CD14-positive monocyte (primary cell): ENCODE data around the gene SLC22A13. TPM values are rescaled to one million over a fixed set of nuclear protein-coding genes. Genes with fewer than 3 reads are reported as not detected.

Source experiments
- DNase-seq, 3 donors: peaks; one replicate each; pipeline ENCODE4 v3.0.0-alpha.2; 2011 to 2022
- H2AFZ ChIP-seq: 2 replicates; pipeline ENCODE4 v1.6.0; 2012; ENCODE audit warnings: mild to moderate bottlenecking, low read depth, low read length, inconsistent platforms; ENCODE audit not compliant: insufficient read depth, poor library complexity, severe bottlenecking
- H3K27ac ChIP-seq, 2 donors: 1 replicate in 1 of 2; 2 replicates in 1 of 2; pipeline ENCODE4 v1.5.1; 2012 to 2013; ENCODE audit warnings: low read length in 2 of 2, control low read depth in 1 of 2, inconsistent platforms in 1 of 2, low read depth in 1 of 2, mild to moderate bottlenecking in 1 of 2
- H3K27me3 ChIP-seq, 2 donors: one replicate each; pipeline versions ENCODE4 v1.6.0 to v1.6.1; 2011 to 2013; ENCODE audit warnings: low read length in 2 of 2; ENCODE audit not compliant: control insufficient read depth in 2 of 2, insufficient read depth in 2 of 2
- H3K36me3 ChIP-seq, 2 donors: replicated peaks in 1 of 2; 1 replicate in 1 of 2; 2 replicates in 1 of 2; pipeline versions ENCODE4 v1.5.1 to v1.6.1; 2012 to 2013; ENCODE audit warnings: low read length in 2 of 2, control low read depth in 1 of 2, inconsistent platforms in 1 of 2, mild to moderate bottlenecking in 1 of 2; ENCODE audit not compliant: insufficient read depth in 2 of 2, control insufficient read depth in 1 of 2
- H3K4me1 ChIP-seq, 2 donors: 1 replicate in 1 of 2; 2 replicates in 1 of 2; pipeline versions ENCODE4 v1.5.1 to v1.6.1; 2012 to 2013; ENCODE audit warnings: low read length in 2 of 2, control low read depth in 1 of 2, inconsistent platforms in 1 of 2, mild to moderate bottlenecking in 1 of 2, moderate library complexity in 1 of 2; ENCODE audit not compliant: insufficient read depth in 2 of 2, control insufficient read depth in 1 of 2
- H3K4me2 ChIP-seq: replicated peaks from 2 replicates; pipeline ENCODE3; 2012; ENCODE audit warnings: low read length, moderate library complexity, mild to moderate bottlenecking; ENCODE audit not compliant: poor library complexity, severe bottlenecking; ENCODE audit errors: extremely low read depth
- H3K4me3 ChIP-seq, 3 experiments: fragments of 200-600 bp in 1 of 3; sonication (generic) in 1 of 3; replicated peaks in 1 of 3; 1 replicate in 2 of 3; 2 replicates in 1 of 3; pipeline ENCODE4 v1.5.1; 2011 to 2013; ENCODE audit warnings: low read length in 3 of 3, mild to moderate bottlenecking in 3 of 3, control low read depth in 2 of 3, low read depth in 2 of 3, inconsistent platforms in 1 of 3, moderate library complexity in 1 of 3
- H3K79me2 ChIP-seq: 2 replicates; pipeline ENCODE4 v1.6.0; 2012; ENCODE audit warnings: mild to moderate bottlenecking, control low read depth, inconsistent platforms, low read length, moderate library complexity; ENCODE audit not compliant: insufficient read depth
- H3K9ac ChIP-seq: 2 replicates; pipeline ENCODE4 v1.6.0; 2017; ENCODE audit warnings: low read length, mild to moderate bottlenecking; ENCODE audit not compliant: insufficient read depth, poor library complexity, severe bottlenecking
- H3K9me3 ChIP-seq, 2 donors: replicated peaks in 1 of 2; 1 replicate in 1 of 2; 2 replicates in 1 of 2; pipeline versions ENCODE4 v1.5.1 to v1.6.1; 2012 to 2013; ENCODE audit warnings: low read length in 2 of 2, control low read depth in 1 of 2; ENCODE audit not compliant: control insufficient read depth in 1 of 2, insufficient read depth in 1 of 2
- H4K20me1 ChIP-seq: 2 replicates; pipeline ENCODE4 v1.6.0; 2012; ENCODE audit warnings: mild to moderate bottlenecking, low read length, control low read depth, moderate library complexity; ENCODE audit not compliant: insufficient read depth
- H3K27ac Mint-ChIP-seq, 7 donors: one replicate each; pipeline ENCODE4 v1.8.0; 2020; ENCODE audit warnings: mild to moderate bottlenecking in 7 of 7, mixed read lengths in 7 of 7, moderate library complexity in 6 of 7, inconsistent platforms in 2 of 7
- H3K27me3 Mint-ChIP-seq, 3 donors: one replicate each; pipeline ENCODE4 v1.8.0; 2021 to 2022; ENCODE audit warnings: low read depth in 3 of 3, mild to moderate bottlenecking in 3 of 3, mixed read lengths in 3 of 3, moderate library complexity in 3 of 3, inconsistent platforms in 1 of 3
- H3K36me3 Mint-ChIP-seq, 2 donors: one replicate each; pipeline ENCODE4 v1.8.0; 2020; ENCODE audit warnings: mixed read lengths in 2 of 2, inconsistent platforms in 1 of 2, mild to moderate bottlenecking in 1 of 2
- H3K4me1 Mint-ChIP-seq: one replicate; pipeline ENCODE4 v1.8.0; 2020; ENCODE audit warnings: mild to moderate bottlenecking, mixed read lengths
- H3K4me3 Mint-ChIP-seq, 2 donors: one replicate each; pipeline ENCODE4 v1.8.0; 2020; ENCODE audit warnings: mild to moderate bottlenecking in 2 of 2, mixed read lengths in 2 of 2, moderate library complexity in 1 of 2
- H3K9me3 Mint-ChIP-seq, 7 donors: one replicate each; pipeline ENCODE4 v1.8.0; 2020 to 2022; ENCODE audit warnings: mixed read lengths in 7 of 7, mild to moderate bottlenecking in 6 of 7, moderate library complexity in 6 of 7, inconsistent platforms in 2 of 7
- CTCF ChIP-seq: fragments of 200-600 bp; IDR thresholded peaks from one replicate; pipeline ENCODE4 v1.8.0; 2022; ENCODE audit warnings: antibody characterized with exemption, mild to moderate bottlenecking
- WGBS: methylation state at CpG from one replicate; pipeline ENCODE4 v1.1.5; 2013; ENCODE audit warnings: missing lambda C conversion rate; ENCODE audit not compliant: insufficient coverage; 5-methylcytosine and 5-hydroxymethylcytosine counted together
- intact Hi-C, 2 donors: fragments of 100-400 bp; cut with micrococcal nuclease; formaldehyde crosslinking; loops; one replicate each; pipeline versions ENCODE4 v1.15.0 to v1.15.1; 2023
- polyA plus RNA-seq, 3 donors: library from polyadenylated mRNA; depleted of rRNA in 1 of 3; unstranded in 2 of 3; stranded (reverse) in 1 of 3; fragments of 300-500 nt in 2 of 3; fragments of >200 nt in 1 of 3; fragmentation: Illumina TruSeq in 2 of 3; gene quantifications; 1 replicate in 2 of 3; 2 replicates in 1 of 3; pipeline ENCODE4 v1.2.3, GENCODE V29; 2012 to 2021

SLC22A13 gene
- polyA plus RNA-seq, 3 donors, result 0.19 TPM; not detected in 2

- Mint-ChIP-seq H3K4me3 (no peak overlapping the region), H3K4me1 (peaks cover 3% of the 10 kb centered on the region), H3K27ac (no peak overlapping the region), H3K27me3 (peaks cover 0 to 1% (median 0%) of the 10 kb centered on the region in 3 donors), H3K36me3 (peaks cover 10 to 17% of the 10 kb centered on the region in 2 donors), H3K9me3 (peaks cover 0 to 3% (median 0%) of the 10 kb centered on the region in 7 donors)
- no peaks in the 10 kb centered on the region for H3K4me1 ChIP-seq
- H3K27me3 ChIP-seq, result no peaks in the 10 kb centered on the region
- H4K20me1 ChIP-seq, result no peaks in the 10 kb centered on the region
- no peak overlapping the region for H3K9ac ChIP-seq
- H3K27ac ChIP-seq, result no peak overlapping the region
- H3K4me2 ChIP-seq, result no peak overlapping the region
- no CpG with 5 or more reads among the region's 2 CpGs for WGBS
- no peak for TF ChIP-seq CTCF
- no peaks in the 10 kb centered on the region for H3K9me3 ChIP-seq
- no peak overlapping the region for H3K4me3 ChIP-seq
- peaks cover 0 to 7% of the 10 kb centered on the region in 2 donors for H3K36me3 ChIP-seq
- H2AFZ ChIP-seq, result no peak overlapping the region
- no peaks in the 10 kb centered on the region for H3K79me2 ChIP-seq
- intact Hi-C loops, result no loop called here
- DNase-seq, result no peak
Measured at GRCh38 chr3:38260474-38260873, 5.1 kb upstream of the SLC22A13 start.

- no peak overlapping the region for H3K27ac ChIP-seq
- H3K9me3 ChIP-seq, result no peaks in the 10 kb centered on the region
- no peaks in the 10 kb centered on the region for H3K36me3 ChIP-seq
- no peak overlapping the region for H3K4me3 Mint-ChIP-seq
- no peak overlapping the region for H3K9ac ChIP-seq
- WGBS, result 0% methylated on average over 1 of the region's 1 CpG
- intact Hi-C loops, result no loop called here
- no peak overlapping the region for H2AFZ ChIP-seq
- H3K27me3 Mint-ChIP-seq, result peaks cover 0 to 2% (median 0%) of the 10 kb centered on the region in 3 donors
- H4K20me1 ChIP-seq, result no peaks in the 10 kb centered on the region
- peaks cover 5% of the 10 kb centered on the region in 2 donors for H3K36me3 Mint-ChIP-seq
- no peak overlapping the region for H3K4me2 ChIP-seq
- no peak overlapping the region for H3K27ac Mint-ChIP-seq
- H3K27me3 ChIP-seq, result no peaks in the 10 kb centered on the region
- H3K4me1 ChIP-seq, result peaks cover 19 to 20% of the 10 kb centered on the region in 2 donors
- no peak overlapping the region for H3K4me3 ChIP-seq
- H3K79me2 ChIP-seq, result no peaks in the 10 kb centered on the region
- no peak for DNase-seq
- H3K9me3 Mint-ChIP-seq, result peaks cover 0 to 3% (median 0%) of the 10 kb centered on the region in 7 donors
- TF ChIP-seq CTCF, result no peak
- H3K4me1 Mint-ChIP-seq, result peaks cover 19% of the 10 kb centered on the region
Measured at GRCh38 chr3:38264353-38264771, 1.2 kb upstream of the SLC22A13 start.
